Stimulated activated CD4-positive, alpha-beta T cell treated with anti-CD3 and anti-CD28 coated beads, Interleukin-15, amount 100 ng/mL, for 24 hours (primary cell): Measurements from ENCODE around the gene DSCAM.

ENCODE experiments used
- DNase-seq: peaks from one replicate; pipeline ENCODE4 v3.0.0-alpha.2; 2020

Gene DSCAM

DNA sequence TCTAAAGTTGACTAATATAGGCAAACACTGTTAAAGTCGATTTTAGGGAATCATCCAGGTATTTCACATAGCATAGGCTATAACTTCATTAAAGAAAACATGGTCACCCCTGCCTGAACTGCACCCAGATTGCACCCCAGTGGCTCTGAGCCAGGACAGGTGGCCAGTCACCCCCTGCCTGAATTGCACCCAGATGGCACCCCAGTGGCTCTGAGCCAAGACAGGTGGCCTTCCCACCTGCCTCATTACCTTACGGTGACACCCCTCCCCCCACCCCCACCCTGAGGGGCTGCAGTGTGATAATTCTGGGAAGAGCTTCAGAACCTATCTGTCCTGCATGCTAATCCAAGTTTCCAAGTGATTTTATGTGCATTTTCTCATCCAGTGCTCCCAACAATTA is 78.9 kb downstream of the DSCAM start:
- no peak for DNase-seq

DNA sequence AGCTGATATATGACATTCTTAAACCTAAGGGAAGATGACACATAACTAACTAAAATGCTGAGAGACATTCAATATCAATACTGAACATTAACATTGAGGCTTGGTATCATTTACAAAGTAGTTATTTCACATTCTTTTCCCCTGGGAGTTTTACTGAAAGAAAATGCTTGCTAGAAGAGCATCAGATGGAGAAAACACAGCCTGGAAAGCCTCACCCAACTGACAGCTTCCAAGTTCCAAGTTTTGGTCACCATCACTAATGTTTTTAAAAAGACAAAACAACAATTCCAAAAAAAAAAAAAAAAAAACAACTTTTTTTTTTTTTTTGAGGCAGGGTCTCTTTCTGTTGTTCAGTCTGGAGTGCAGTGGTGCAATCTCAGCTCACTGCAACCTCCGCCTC is 80.6 kb downstream of the DSCAM start:
- DNase-seq = no peak

DNA sequence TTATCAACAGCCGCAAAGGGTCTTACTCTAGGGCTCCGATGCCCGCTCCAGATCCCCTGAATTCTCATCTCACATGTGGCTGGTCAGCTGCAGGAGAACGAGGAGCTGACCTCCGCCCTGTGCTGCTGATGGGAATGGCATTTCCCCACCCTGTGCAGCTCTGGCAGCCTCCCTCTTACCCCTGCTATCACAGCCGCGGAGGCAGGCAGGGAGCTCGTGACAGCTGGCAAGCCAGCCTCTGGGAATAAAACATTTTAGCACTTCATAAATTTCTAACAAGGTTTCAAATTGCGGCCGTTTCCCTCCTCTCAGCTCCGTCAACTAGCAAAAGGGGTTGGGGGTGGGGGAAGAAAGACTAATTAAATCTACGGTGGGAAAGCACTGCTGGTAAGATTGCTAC is 81.1 kb downstream of the DSCAM start:
- no peak for DNase-seq

DNA sequence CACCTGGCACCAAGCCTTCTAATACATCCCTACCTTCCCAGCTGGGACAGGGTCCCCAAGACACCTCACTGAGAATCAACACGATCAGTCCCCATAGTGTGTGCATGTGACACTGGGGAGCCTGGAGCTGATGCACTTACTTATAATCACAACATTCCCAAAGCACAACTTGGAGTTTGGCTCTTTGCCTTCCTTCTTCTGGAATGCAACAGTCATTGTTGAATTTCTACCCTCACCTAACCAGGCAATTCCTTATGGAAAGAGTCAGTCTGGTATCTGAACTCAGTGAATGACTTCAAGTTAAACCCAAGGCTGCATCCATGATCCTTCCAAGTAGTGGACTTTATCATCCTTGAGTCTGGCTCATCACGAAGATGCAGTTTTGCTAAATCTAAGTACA is 86.1 kb downstream of the DSCAM start:
- DNase-seq = no peak

DNA sequence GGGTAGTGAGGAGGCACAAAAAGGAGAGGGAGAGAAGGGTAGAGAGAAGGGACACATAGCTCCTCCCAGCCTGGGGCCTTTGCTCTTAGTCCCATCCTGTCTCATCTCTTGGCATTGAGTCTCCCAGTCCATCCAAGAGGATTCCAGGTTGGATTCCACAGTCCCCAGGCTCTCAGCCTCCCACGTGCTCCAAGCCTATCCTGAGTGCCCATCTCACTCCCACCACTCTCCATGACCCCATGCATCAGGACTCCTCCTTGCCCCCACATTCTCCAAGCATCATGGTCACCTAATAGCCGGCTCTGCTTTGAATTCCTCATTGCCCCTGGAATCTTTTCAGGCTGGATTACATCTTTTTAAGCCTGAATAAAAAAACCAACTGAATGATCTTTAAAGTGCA is 87.9 kb downstream of the DSCAM start:
- DNase-seq = no peak

DNA sequence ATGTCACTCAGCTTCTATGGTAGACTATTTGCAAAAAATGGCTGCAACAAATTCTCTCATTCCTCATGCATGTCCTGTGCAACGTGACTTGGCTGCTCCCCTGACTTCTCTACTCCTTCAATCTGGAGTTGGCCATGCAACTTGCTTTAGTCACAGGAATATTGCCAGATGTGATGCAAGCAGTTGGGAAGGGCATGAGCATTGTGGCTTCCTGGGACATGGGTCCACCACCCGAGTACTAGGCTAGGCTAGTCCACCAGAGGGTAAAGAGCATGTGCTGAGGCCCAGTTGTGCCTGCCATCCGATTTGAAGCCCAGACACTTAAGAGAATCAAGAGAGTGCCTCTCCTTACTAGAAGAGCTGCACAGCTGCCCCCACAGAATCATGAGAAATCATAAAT is 89.6 kb downstream of the DSCAM start:
- DNase-seq = no peak

DNA sequence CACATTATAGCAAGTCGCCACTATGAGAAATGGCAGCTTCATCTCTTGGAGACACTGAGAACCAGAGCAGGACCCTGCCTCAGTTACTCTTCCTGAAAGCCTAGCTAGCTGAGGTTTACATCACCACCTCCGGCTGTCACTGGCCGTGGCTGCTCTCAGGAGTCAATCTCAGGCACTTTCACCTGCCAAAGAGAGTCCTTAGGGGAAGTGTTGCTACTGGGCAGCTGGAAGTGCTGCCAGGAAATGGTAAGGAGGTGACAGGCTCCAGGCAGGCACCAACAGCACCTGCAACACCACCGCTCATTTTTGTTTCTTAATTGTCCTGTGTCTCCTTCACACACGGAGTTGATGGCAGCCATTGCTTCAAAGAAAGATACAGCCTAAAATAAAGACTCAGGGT is 92.5 kb downstream of the DSCAM start:
- DNase-seq = no peak

DNA sequence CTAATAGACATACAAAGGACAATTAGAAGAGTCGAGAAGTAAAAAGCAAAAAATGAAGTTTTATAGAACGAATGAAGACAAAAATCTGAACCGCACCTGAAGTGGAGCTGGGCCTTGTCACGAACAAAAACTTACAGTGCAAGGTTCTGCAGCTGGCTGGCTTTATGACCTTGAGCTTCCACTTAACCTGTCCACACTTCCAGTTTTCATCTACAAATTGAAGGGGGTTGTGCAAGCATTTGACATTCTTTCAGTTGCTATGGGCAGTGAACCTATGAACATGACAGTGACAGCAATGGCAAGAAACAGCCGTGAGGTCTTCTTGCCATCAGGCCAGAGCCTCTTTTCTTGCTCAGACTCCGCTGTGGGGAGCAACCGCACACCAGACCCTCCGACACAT is 93.2 kb downstream of the DSCAM start:
- no peak for DNase-seq

DNA sequence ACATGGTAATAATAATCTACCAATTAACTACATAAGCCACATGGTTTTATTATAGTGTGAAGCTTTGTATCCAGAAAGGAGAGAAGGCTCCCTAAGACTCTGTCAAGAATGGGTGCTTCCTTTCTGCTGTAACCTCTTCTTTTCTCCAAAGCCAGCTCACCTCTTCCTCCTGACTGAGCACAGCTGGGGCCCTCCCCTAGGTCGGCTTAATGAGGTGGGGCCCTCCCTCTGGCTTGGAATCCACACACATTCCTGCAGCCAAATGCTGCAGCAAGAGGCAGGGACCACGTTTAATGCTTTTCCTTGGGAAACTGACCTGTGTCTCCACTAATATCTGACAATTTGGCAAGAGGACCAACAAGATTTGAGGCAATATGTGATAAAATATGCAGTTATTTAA is 94.8 kb downstream of the DSCAM start:
- no peak for DNase-seq

DNA sequence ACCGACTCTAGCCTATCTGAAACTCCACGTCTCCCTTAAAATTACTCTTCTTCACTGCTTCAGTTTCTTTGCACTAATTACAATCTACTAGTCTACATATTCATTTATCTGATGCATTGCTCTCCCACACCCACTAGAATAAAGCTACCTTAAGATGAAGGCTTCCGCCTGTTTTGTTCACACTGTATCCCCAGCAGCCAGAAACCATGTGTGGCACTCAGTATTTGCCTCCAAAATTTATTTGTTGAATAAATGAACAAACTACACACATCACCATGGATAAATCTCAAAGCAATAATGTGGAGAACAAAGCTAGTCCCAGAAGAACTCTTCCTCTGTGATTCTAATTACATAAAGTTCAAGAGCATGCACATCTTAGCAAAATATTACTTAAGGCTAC is 95.7 kb downstream of the DSCAM start:
- no peak for DNase-seq

DNA sequence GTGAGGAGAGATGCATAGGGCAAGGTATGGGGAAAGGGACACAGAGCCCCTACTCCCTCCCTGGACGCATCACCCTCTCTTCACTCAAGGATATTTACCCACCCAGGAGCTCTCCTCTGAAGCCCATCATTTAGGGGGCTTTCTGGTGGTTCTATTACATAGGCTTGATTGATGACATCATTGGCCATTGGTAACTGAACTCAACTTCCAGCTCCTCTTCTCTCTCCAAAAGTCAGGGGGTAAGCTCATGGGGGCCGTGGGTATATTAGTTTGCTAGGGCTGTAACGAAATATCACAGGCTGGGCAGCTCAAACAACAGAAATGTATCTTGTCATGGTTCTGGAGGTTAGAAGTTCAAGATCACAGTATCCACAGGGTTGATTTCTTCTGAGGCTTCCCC is 110.8 kb downstream of the DSCAM start:
- no peak for DNase-seq

DNA sequence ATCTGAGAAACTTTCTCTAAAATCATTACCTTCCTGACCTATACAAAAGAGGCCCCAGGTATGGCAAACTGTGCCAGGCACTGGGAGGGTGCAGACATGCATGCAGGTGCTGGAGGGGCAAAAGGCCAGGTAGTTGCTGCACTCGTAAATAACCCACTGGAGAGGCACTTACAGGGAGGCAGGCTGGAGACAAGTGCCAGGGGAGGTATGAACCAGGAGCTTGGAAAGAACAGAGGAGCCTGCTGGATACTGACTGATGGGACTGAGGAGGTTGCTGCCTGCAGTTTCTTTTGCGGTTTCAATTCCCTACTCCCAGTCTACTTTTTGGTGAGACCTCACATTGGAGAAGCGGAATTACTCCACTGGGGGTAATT is 113.9 kb downstream of the DSCAM start:
- DNase-seq = no peak

DNA sequence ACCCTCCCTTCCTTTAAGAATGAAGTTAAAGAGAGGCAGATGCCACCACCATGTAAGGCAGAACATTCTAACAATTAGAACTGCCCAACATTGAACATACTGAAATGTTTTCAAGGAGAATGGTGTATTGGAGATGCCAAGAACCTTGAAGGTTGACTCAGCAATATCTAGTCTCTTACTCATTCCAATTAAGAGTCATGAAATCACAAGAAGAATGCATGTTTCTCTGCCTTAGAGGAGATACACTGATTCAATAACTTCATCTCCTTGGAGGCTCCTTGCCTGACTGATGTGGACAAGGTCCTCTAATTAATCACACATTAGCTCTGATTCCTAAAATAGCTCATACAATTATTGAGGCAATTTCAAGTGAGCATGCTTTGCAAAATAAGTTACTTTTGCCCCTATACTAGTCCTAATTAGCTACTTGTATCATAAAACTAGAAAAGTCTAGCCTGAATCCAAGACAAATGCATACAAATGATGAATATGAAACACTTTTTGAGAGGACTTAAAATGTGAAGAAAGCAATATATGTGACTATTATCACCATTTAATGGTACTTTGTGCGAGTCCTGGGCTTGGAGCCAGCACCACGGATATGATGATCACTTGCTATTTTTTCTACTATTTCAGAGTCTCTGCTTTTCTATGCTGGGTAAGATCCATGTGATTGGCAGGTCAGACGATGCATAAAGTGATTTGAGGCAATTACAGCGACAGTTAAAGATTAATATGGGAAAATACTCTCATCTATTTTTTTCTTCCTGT is 114.5 kb downstream of the DSCAM start:
- DNase-seq = no peak

DNA sequence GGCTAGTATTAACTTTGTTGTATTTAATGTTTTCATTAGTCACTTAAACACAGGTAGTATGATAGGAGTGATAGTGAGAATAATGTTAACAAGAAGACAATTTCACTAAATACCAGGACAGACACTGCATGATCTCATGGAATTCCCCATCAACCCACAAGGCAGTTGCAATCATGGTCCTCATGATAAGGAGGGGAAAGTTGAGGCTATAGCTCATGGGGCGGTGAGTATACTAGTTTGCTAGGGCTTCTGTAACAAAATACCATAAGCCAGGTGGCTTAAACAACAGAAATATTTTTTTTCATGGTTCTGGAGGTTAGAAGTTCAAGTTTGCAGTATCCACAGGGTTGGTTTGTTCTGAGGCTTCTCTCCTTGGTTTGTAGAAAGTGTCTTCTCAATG is 115.8 kb downstream of the DSCAM start:
- no peak for DNase-seq

DNA sequence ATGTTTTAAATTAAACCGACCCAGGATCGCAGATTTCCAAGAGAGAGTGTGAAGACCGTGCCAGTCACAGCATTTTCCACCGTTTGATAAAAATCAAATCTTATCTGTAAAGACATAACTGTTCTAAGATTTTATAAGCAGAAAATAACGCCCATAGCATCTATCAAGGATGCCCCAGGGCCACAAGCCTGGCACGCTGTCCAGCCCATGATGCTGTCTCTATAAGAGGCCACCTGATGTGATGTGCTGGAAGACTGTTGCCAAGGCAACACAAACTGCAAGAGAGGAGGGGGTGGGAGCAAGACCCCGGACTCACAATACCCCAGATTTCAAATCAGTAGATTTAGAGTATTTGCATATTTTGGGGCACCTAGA is 116.5 kb downstream of the DSCAM start:
- DNase-seq = no peak

DNA sequence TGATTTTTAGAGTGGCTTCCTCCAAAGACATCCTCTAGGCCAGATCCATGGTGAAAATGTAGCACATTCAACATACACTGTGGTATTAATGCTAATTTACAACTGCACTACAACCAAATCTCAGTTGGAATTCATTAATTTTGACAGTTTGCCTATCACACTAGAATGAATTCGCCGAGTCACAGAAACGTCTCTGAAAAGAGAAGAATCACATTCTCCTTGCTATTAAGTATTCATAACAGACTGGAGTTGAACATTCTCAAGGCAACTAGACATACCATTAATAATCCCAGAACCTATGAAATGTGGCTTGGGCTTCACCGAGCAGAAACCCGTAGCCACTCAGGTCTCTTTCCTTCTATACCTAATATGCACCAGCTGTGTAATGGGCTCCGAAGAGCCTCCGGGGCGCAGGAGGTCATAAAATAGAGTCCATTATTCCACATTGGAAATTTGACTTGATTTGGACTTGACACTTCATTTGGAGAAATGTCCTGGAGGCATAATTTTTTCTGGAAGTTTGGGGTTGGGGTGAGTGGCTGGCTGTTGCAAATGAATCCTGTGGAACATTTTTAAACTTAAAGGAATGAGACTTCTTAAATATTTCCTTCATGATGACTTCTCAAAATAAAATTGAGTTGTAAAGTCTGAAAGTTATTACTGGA is 117.1 kb downstream of the DSCAM start:
- DNase-seq = no peak

DNA sequence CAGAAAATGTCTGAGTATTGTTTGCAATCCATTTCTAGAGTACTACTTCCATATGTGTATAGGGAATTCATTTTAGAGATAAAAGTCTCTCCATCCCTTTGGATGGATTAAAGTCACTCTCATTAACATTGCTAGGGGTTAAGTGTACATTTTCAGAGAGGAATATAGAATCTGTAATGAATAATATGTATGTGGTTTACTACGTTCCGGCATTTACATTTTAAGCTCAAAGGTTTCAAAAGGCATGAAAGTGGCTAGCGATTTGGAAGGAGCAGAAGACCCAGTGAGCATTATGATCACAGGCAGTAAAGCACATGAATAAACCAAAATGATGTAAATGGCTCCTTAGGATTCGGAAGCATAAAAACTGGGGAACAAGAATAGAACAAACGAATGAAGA is 123.0 kb downstream of the DSCAM start:
- no peak for DNase-seq

DNA sequence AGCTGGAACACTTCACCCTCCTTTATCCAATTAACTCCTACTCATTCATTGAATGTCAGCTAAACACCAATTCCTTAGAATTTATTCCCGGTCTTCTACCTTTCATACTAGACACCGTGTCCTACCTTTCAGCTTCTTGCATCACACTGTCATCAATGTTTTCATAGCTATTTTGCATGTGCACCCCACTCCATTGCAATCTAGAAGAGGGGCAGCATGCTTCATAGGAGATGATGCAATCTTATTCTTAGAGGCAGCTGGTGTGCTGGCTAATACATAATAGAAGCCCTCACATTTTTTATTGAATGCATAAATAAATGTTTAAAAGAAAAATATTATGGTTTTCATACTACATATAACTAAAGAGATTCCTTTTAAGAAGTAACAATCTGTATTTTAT is 123.6 kb downstream of the DSCAM start:
- DNase-seq = no peak

DNA sequence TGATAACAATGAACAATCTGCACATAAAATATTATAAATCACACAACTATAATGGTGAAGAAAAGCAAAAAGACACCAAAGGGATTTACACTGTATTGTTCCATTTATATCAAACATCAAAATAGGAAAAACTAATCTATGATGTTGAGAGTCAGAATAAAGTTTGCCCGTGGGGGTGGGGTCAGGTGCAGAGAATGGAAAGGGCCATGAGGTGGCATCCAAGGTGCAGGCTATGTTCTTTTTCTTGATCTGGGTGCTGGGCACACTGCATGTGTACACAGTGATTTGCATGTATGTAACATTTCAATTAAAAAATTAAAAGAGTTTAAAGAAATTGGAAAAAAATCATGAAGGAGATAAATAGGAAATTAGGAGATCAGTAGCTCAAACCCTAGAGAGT is 127.3 kb downstream of the DSCAM start:
- DNase-seq = no peak

DNA sequence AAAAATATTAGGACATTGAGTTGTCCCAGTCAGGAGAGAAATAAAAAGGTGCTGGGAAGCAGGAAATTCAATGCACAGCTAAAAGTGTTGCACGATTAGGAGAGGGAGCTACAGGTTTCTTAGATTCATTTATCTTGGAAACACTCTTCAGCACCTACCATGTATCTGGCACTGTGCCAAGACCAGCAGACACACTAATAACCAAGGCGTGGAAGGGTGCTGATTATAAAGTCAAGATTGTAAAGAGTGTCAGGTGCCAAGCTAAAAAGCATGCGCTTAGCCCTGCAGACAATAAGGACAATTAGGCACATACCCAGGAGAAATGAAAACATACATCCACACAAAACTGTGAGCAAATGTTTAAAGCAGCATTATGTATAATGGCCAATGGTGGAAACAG is 129.9 kb downstream of the DSCAM start:
- DNase-seq = no peak

DNA sequence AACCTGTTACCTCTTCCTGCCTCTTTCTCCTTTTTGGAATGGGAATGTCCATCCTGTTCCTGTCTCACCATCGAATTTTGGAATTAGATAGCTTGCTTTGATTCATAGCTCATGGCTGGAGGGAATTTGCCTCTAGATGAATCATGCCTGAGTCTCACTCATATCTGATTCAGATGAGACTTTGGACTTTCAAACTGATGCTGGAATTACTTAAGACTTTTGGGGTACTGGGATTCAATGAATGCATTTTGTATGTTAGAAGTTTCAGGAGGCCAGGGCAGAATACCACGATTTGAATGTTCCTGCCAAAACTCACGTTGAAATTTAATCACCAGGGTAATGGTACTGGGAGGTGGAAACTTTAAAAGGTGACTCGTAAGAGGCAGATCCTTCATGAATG is 132.4 kb downstream of the DSCAM start:
- DNase-seq = no peak

DNA sequence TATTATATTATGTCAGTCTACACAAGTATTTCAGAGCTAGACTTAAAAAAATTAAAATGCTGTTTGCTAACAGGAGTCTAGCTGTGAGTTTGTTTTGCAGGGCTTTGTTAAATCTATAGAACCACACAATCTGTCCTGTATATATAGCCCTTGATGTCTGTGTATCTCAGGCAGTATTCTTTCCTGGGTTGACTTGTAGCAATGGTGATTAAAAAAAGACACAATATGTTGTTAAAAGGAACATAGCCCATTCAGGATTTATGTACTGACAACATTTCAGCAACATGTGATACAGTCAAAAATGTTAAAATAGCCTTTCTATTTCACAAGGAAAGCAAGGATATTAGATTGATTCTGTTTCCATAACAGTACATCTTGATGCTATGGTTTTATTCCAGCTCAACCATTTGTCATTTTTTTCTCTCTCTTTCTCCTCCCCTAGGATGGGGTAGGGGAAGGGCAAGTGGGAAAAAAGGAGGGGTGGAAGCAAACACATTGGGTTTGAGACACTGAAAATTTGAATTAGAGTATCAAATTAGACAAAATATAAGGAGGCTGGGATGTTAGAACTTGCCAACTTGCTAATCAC is 139.2 kb downstream of the DSCAM start:
- no peak for DNase-seq

DNA sequence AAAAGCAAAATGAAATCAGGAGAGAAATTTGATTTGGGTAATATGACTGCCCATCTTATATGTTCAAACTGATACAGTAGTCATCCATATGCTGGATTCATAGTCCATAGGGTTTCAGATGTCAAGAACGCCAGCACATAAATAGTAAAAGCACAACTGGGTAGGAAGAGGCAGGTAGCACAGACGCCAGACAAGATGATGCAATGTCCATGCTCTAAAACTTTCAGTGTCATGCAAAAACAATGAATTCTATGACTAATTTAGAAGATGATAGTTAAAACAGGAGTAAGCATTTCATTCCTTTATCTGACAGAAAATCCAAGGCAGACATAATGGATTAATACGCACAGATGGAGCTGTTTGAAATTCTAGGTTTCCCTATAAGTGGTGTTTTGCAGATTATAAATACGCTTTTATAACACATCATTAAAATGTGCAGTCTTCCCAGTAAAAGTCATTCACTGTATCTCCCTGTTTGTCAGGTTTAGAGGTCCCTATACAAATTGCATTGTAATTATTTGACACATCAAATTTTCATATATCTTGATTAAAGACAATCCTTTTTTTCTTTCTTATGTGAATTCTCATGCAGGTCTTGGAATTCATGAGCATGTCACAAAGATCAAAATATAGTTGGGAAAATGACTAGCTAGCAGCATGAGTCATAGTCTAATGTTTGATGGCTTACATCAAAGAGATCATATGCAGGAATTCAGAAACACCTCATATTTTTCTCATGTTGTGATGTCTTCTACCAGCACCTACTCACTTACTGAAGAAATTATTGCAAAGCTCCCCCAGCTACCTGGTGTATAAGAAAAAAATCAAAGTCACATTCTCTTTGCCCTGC is 139.9 kb downstream of the DSCAM start:
- DNase-seq = no peak

DNA sequence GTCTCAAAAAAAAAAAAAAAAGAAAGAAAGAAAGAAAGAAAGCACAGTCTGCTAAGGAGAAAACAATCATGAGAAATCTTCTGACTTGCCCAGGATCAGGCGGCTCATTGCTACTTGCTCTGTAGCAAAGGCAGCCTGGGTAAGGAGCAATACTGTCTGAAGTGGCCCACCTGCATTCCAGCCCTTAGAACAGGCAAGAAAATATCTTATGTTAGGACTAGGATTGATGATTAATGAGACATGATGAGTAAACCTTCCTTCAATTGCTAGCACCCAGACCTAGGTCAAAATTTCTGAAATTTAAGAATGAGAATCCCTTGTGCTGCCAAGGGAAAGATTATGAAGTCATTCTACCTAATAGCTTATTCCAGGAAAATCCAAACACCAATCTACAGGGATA is 140.8 kb downstream of the DSCAM start:
- no peak for DNase-seq
